B cell (primary cell): ENCODE results near the gene SLC35D2. TPM values are rescaled to one million over a fixed set of nuclear protein-coding genes. Genes with fewer than 3 reads are reported as not detected.

Experiments
- ATAC-seq: fragments of 200-7000 bp; cut with Tn5 transposase; one replicate; pipeline ENCODE4 v1.10.0; 2021; ENCODE audit warnings: low read depth, mild to moderate bottlenecking, moderate number of reproducible peaks, moderate library complexity
- CTCF ChIA-PET: fragments of 350-600 bp; sonication (Branson Sonifier 250); formaldehyde crosslinking; loops from one replicate; lab custom pipeline; 2021; ENCODE audit warnings: antibody characterized with exemption, inconsistent platforms; lab: Charles Lee
- POLR2A ChIA-PET: fragments of 350-600 bp; sonication (Branson Sonifier 250); formaldehyde crosslinking; loops from one replicate; lab custom pipeline; 2021; ENCODE audit warnings: antibody characterized with exemption; lab: Charles Lee
- DNase-seq: peaks from one replicate; pipeline ENCODE4 v3.0.0; 2013
- H2AFZ ChIP-seq: 2 replicates; pipeline ENCODE4 v1.6.1; 2012; ENCODE audit warnings: mild to moderate bottlenecking, low read depth, low read length; ENCODE audit not compliant: insufficient read depth, poor library complexity, severe bottlenecking
- H3K27ac ChIP-seq, 2 donors: 1 replicate in 1 of 2; 2 replicates in 1 of 2; pipeline ENCODE4 v1.5.1; 2012 to 2013; ENCODE audit warnings: low read length in 2 of 2, mild to moderate bottlenecking in 2 of 2, moderate library complexity in 1 of 2
- H3K27me3 ChIP-seq, 4 experiments: fragments of 200-600 bp in 1 of 4; sonication (generic) in 1 of 4; replicated peaks in 1 of 4; 1 replicate in 2 of 4; 2 replicates in 2 of 4; pipeline versions ENCODE4 v1.6.1 to v1.7.0; 2013 to 2016; ENCODE audit warnings: low read length in 3 of 4, mild to moderate bottlenecking in 2 of 4, mixed read lengths in 1 of 4, moderate library complexity in 1 of 4; ENCODE audit not compliant: insufficient read depth in 4 of 4, control insufficient read depth in 3 of 4; ENCODE audit errors: control extremely low read depth in 1 of 4
- H3K36me3 ChIP-seq, 2 experiments: replicated peaks in 1 of 2; 1 replicate in 1 of 2; 2 replicates in 1 of 2; pipeline versions ENCODE4 v1.6.1 to v1.7.1; 2013; ENCODE audit warnings: low read length in 1 of 2; ENCODE audit not compliant: insufficient read depth in 2 of 2, control insufficient read depth in 1 of 2; ENCODE audit errors: control extremely low read depth in 1 of 2, extremely low read depth in 1 of 2
- H3K4me1 ChIP-seq, 2 donors: fragments of 200-600 bp in 1 of 2; sonication (generic) in 1 of 2; 1 replicate in 1 of 2; 2 replicates in 1 of 2; pipeline versions ENCODE4 v1.5.1 to v1.6.1; 2013 to 2017; ENCODE audit warnings: low read length in 2 of 2; ENCODE audit not compliant: control insufficient read depth in 2 of 2, insufficient read depth in 2 of 2
- H3K4me2 ChIP-seq: replicated peaks from 2 replicates; pipeline ENCODE3; 2012; ENCODE audit warnings: mild to moderate bottlenecking, low read depth, low read length; ENCODE audit not compliant: poor library complexity, severe bottlenecking
- H3K4me3 ChIP-seq, 5 experiments: fragments of 200-600 bp in 1 of 5; sonication (generic) in 1 of 5; 1 replicate in 3 of 5; 2 replicates in 2 of 5; pipeline versions ENCODE4 v1.5.1 to v1.7.0; 2011 to 2016; ENCODE audit warnings: low read length in 4 of 5, mild to moderate bottlenecking in 4 of 5, low read depth in 2 of 5, control low read depth in 1 of 5, moderate library complexity in 1 of 5; ENCODE audit not compliant: insufficient read depth in 1 of 5; ENCODE audit errors: control extremely low read depth in 1 of 5, extremely low read depth in 1 of 5
- H3K79me2 ChIP-seq: fragments of 200-600 bp; sonication (generic); one replicate; pipeline ENCODE4 v1.6.0; 2016; ENCODE audit warnings: low read length; ENCODE audit not compliant: control insufficient read depth, insufficient read depth
- H3K9ac ChIP-seq: fragments of 200-600 bp; sonication (generic); 2 replicates; pipeline ENCODE4 v1.6.1; 2017; ENCODE audit warnings: mild to moderate bottlenecking, low read length, moderate library complexity
- H3K9me3 ChIP-seq, 3 donors: one replicate each; pipeline versions ENCODE4 v1.6.1 to v1.7.1; 2013; ENCODE audit warnings: low read length in 2 of 3; ENCODE audit not compliant: control insufficient read depth in 2 of 3, insufficient read depth in 1 of 3; ENCODE audit errors: control extremely low read depth in 1 of 3
- H4K20me1 ChIP-seq: 2 replicates; pipeline ENCODE4 v1.6.0; 2012; ENCODE audit warnings: mild to moderate bottlenecking, low read length; ENCODE audit not compliant: insufficient read depth, control insufficient read depth, poor library complexity, severe bottlenecking
- H3K27ac Mint-ChIP-seq: one replicate; pipeline ENCODE4 v1.8.0; 2021; ENCODE audit warnings: mixed read lengths
- H3K27me3 Mint-ChIP-seq: one replicate; pipeline ENCODE4 v1.8.0; 2021; ENCODE audit warnings: mixed read lengths
- H3K4me1 Mint-ChIP-seq: one replicate; pipeline ENCODE4 v1.8.0; 2021; ENCODE audit warnings: mixed read lengths
- H3K4me3 Mint-ChIP-seq: one replicate; pipeline ENCODE4 v1.8.0; 2021; ENCODE audit warnings: mixed read lengths
- H3K9me3 Mint-ChIP-seq: one replicate; pipeline ENCODE4 v1.8.0; 2022; ENCODE audit warnings: mixed read lengths; ENCODE audit not compliant: insufficient read depth
- EZH2 ChIP-seq: IDR thresholded peaks from 2 replicates; pipeline ENCODE4 v1.6.1; 2012; ENCODE audit warnings: borderline replicate concordance, low read depth, mild to moderate bottlenecking, moderate library complexity, low read length; ENCODE audit not compliant: insufficient read depth, poor library complexity, severe bottlenecking
- WGBS: methylation state at CpG from one replicate; pipeline ENCODE4 v1.1.5; 2013; ENCODE audit warnings: missing lambda C conversion rate; ENCODE audit not compliant: insufficient coverage; 5-methylcytosine and 5-hydroxymethylcytosine counted together
- intact Hi-C: fragments of 100-400 bp; cut with micrococcal nuclease; formaldehyde crosslinking; loops from one replicate; pipeline ENCODE4 v1.10.0; 2022
- polyA plus RNA-seq: library from polyadenylated mRNA; depleted of rRNA; stranded (reverse); fragments of >200 nt; gene quantifications from 2 replicates; pipeline ENCODE4 v1.2.3, GENCODE V29; 2012
- total RNA-seq, 2 donors: library from RNA; stranded (reverse); fragments of 120-200 nt in 1 of 2; gene quantifications; 1 replicate in 1 of 2; 2 replicates in 1 of 2; pipeline versions ENCODE4 v1.2.3 to v1.2.4, GENCODE V29; 2013 to 2022
- TF ChIP-seq, protein P1 (sequence below): fragments of 200-600 bp; IDR thresholded peaks from one replicate; pipeline ENCODE4 v1.8.0; 2022; ENCODE audit warnings: antibody characterized with exemption, mild to moderate bottlenecking

SLC35D2 gene
- total and polyA plus RNA-seq, 2 donors (not counting 1 experiment from before 2014, with no cell fraction given) = 5.1 to 13.6 TPM

DNA sequence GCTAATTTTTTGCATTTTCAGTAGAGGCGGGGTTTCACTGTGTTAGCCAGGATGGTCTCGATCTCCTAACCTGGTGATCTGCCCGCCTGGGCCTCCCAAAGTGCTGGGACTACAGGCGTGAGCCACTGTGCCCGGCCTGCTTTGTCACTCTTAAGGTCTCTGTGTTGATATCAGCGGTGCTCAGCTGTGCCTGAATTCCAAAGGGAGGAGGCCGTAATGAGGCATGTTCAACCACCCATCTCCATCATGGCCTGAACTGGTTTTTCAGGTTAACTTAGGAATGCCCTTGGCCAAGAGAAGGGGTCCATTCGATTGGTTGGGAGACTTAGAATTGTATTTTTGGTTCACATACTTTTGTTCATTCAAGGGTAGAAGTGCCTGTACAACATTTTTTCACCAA, 103.6 kb downstream of the SLC35D2 start:
- H3K36me3 ChIP-seq = no peaks in the 10 kb centered on the region
- CTCF ChIA-PET = no interaction called here

DNA sequence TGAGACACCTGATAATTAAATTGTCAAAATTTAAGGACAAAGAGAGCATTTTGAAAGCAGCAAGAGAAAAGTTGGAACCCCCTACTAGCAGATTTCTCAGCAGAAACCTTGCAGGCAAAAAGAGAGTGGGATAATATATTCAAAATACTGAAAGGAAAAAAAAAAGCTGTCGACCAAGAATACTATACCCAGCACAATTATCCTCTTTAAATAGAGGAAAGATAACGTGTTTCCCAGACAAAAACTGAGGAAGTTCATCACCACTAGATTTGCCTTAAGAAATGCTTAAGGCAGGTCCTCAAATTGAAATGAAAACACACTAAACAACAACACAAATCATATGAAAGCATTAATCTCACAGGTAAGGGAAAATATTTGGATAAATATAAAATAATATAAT, 108.6 kb downstream of the SLC35D2 start:
- H3K27me3 Mint-ChIP-seq = peaks cover 7% of the 10 kb centered on the region
- Histone ChIP-seq H3K27me3 (no peaks in the 10 kb centered on the region), H3K9me3 (peaks cover 0 to 15% (median 14%) of the 10 kb centered on the region in 3 donors), H3K27ac (no peak overlapping the region), H3K79me2 (no peaks in the 10 kb centered on the region), H3K9ac (no peak overlapping the region), H4K20me1 (no peaks in the 10 kb centered on the region), H3K4me1 (no peaks in the 10 kb centered on the region), H3K4me3 (no peak overlapping the region), H2AFZ (no peak overlapping the region), H3K4me2 (no peak overlapping the region), H3K36me3 (no peaks in the 10 kb centered on the region)
- TF ChIP-seq, protein P1, sequence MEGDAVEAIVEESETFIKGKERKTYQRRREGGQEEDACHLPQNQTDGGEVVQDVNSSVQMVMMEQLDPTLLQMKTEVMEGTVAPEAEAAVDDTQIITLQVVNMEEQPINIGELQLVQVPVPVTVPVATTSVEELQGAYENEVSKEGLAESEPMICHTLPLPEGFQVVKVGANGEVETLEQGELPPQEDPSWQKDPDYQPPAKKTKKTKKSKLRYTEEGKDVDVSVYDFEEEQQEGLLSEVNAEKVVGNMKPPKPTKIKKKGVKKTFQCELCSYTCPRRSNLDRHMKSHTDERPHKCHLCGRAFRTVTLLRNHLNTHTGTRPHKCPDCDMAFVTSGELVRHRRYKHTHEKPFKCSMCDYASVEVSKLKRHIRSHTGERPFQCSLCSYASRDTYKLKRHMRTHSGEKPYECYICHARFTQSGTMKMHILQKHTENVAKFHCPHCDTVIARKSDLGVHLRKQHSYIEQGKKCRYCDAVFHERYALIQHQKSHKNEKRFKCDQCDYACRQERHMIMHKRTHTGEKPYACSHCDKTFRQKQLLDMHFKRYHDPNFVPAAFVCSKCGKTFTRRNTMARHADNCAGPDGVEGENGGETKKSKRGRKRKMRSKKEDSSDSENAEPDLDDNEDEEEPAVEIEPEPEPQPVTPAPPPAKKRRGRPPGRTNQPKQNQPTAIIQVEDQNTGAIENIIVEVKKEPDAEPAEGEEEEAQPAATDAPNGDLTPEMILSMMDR = no peak
- TF ChIP-seq EZH2 = no peak
- intact Hi-C loops = no loop called here
- no CpG with 5 or more reads among the region's 2 CpGs for WGBS
- no peak overlapping the region for H3K27ac Mint-ChIP-seq
- peaks cover 6% of the 10 kb centered on the region for H3K9me3 Mint-ChIP-seq
- no peak for DNase-seq
- POLR2A ChIA-PET = no interaction called here
- H3K4me1 Mint-ChIP-seq = no peaks in the 10 kb centered on the region
- H3K4me3 Mint-ChIP-seq = no peak overlapping the region
- ATAC-seq = no peak
- CTCF ChIA-PET = no interaction called here

More for the DNA sequence above, 103.6 kb downstream of the SLC35D2 start:
- Mint-ChIP-seq H3K27ac (no peak overlapping the region), H3K4me1 (no peaks in the 10 kb centered on the region), H3K4me3 (no peak overlapping the region), H3K27me3 (peaks cover 11% of the 10 kb centered on the region), H3K9me3 (peaks cover 2% of the 10 kb centered on the region)
- H3K27me3 ChIP-seq = no peaks in the 10 kb centered on the region
- H3K4me1 ChIP-seq = no peaks in the 10 kb centered on the region
- peaks cover 0 to 7% (median 3%) of the 10 kb centered on the region in 3 donors for H3K9me3 ChIP-seq
- H3K9ac ChIP-seq = no peak overlapping the region
- no peak overlapping the region for H3K4me3 ChIP-seq
- TF ChIP-seq EZH2 = no peak
- TF ChIP-seq, protein P1 = no peak
- H2AFZ ChIP-seq = no peak overlapping the region
- H4K20me1 ChIP-seq = no peaks in the 10 kb centered on the region
- H3K27ac ChIP-seq = no peak overlapping the region
- no peak overlapping the region for H3K4me2 ChIP-seq
- ATAC-seq = no peak
- POLR2A ChIA-PET = no interaction called here
- no peaks in the 10 kb centered on the region for H3K79me2 ChIP-seq
- 100% methylated on average over 6 of the region's 8 CpGs for WGBS
- DNase-seq = no peak
- intact Hi-C loops = no loop called here

Other genes starting within 250 kb of the SLC35D2 start
- not detected in 2 replicates for gene HSD17B3, start 81.5 kb downstream of the SLC35D2 start, total RNA-seq
- gene HSD17B3, start 81.5 kb downstream of the SLC35D2 start, polyA plus RNA-seq = 0.46 TPM in 1 of 2 replicates, not detected in the other
- 1.7 and 2.2 TPM in 2 replicates for gene ZNF367, start 34.7 kb upstream of the SLC35D2 start, total RNA-seq
- 1.3 and 4.9 TPM in 2 replicates for gene ZNF367, start 34.7 kb upstream of the SLC35D2 start, polyA plus RNA-seq
- 14.1 and 15.0 TPM in 2 replicates for gene HABP4, start 66.5 kb upstream of the SLC35D2 start, total RNA-seq
- gene HABP4, start 66.5 kb upstream of the SLC35D2 start, polyA plus RNA-seq = 3.3 and 4.1 TPM in 2 replicates
- gene CDC14B, start 236.1 kb upstream of the SLC35D2 start, total RNA-seq = 8.5 TPM in 2 replicates
- gene CDC14B, start 236.1 kb upstream of the SLC35D2 start, polyA plus RNA-seq = 2.5 and 2.8 TPM in 2 replicates